Stimulated activated CD4-positive, alpha-beta T cell treated with anti-CD3 and anti-CD28 coated beads, Interleukin-15, amount 100 ng/mL, for 48 hours (primary cell): ENCODE data around the gene RAB30.

Experiments used
- DNase-seq, 2 donors: peaks; one replicate each; pipeline ENCODE4 v3.0.0-alpha.2; 2020; ENCODE audit warnings: low read depth in 2 of 2

Gene RAB30

GRCh38 chr11:83039566-83039965 lies 32.1 kb downstream of the RAB30 start:
- no peak for DNase-seq

GRCh38 chr11:83037877-83038276 lies 33.8 kb downstream of the RAB30 start:
- no peak for DNase-seq

GRCh38 chr11:83036701-83037100 lies 35.0 kb downstream of the RAB30 start:
- no peak for DNase-seq

- DNase-seq = no peak
Observed at GRCh38 chr11:83035070-83035854, 36.4 kb downstream of the RAB30 start.

- DNase-seq = no peak
Observed at GRCh38 chr11:83034673-83035014, 37.1 kb downstream of the RAB30 start.

GRCh38 chr11:83033972-83034672 lies 37.6 kb downstream of the RAB30 start:
- DNase-seq = no peak

- no peak for DNase-seq
Observed at GRCh38 chr11:83033371-83033770, 38.3 kb downstream of the RAB30 start.

GRCh38 chr11:83031127-83031526 lies 40.6 kb downstream of the RAB30 start:
- DNase-seq = no peak

- DNase-seq = no peak
Observed at GRCh38 chr11:83027794-83028193, 43.9 kb downstream of the RAB30 start.

- no peak for DNase-seq
Observed at GRCh38 chr11:83027289-83027688, 44.4 kb downstream of the RAB30 start.

GRCh38 chr11:83026229-83026628 lies 45.5 kb downstream of the RAB30 start:
- no peak for DNase-seq

GRCh38 chr11:83025267-83025704 lies 46.4 kb downstream of the RAB30 start:
- no peak for DNase-seq

GRCh38 chr11:83024270-83024854 lies 47.3 kb downstream of the RAB30 start:
- no peak for DNase-seq

- DNase-seq = no peak
Observed at GRCh38 chr11:83023410-83023809, 48.3 kb downstream of the RAB30 start.

- no peak for DNase-seq
Observed at GRCh38 chr11:83021780-83022125, 49.9 kb downstream of the RAB30 start.

GRCh38 chr11:83020942-83021779 lies 50.5 kb downstream of the RAB30 start:
- no peak for DNase-seq

- DNase-seq = no peak
Observed at GRCh38 chr11:83019888-83020579, 51.7 kb downstream of the RAB30 start.

GRCh38 chr11:83014951-83015350 lies 56.7 kb downstream of the RAB30 start:
- DNase-seq = no peak

- DNase-seq = no peak
Observed at GRCh38 chr11:83012168-83013067, 59.3 kb downstream of the RAB30 start.

GRCh38 chr11:83011333-83012167 lies 60.1 kb downstream of the RAB30 start:
- DNase-seq = no peak
